Neural progenitor cell (in vitro differentiated cells): ENCODE results near the gene SYDE1.

Source experiments
- CTCF ChIP-seq: fragments of 200-600 bp; sonication (generic); IDR thresholded peaks from 2 replicates; pipeline ENCODE4 v1.5.1; 2017; ENCODE audit warnings: antibody characterized with exemption, mild to moderate bottlenecking
- EZH2 ChIP-seq: fragments of 200-600 bp; sonication (generic); IDR thresholded peaks from 2 replicates; pipeline ENCODE4 v1.6.1; 2017; ENCODE audit warnings: antibody characterized with exemption, mild to moderate bottlenecking, moderate library complexity
- EZH2phosphoT487 ChIP-seq: fragments of 200-600 bp; sonication (generic); IDR thresholded peaks from 2 replicates; pipeline ENCODE4 v1.6.1; 2017; ENCODE audit warnings: antibody characterized with exemption

GRCh38 chr19:15062036-15062435 is 45.2 kb upstream of the SYDE1 start:
- no peak for TF ChIP-seq EZH2
- no peak for TF ChIP-seq CTCF
- TF ChIP-seq EZH2phosphoT487, result no peak
